DMS 273 (cell line): ENCODE data around the gene C1QL2.
A peak's percentile ranks its signal among the peaks of the same experiment; 100 is the strongest.

Source experiments
- DNase-seq: peaks from one replicate; lab custom pipeline; 2025; ENCODE audit not compliant: unreplicated experiment; lab: John Stamatoyannopoulos, UW

Gene C1QL2

GRCh38 chr2:119179991-119180390 lies 21.4 kb upstream of the C1QL2 start:
- DNase-seq = no peak

GRCh38 chr2:119179202-119179601 lies 20.7 kb upstream of the C1QL2 start:
- peak; percentile 44 for DNase-seq

GRCh38 chr2:119178776-119179175 lies 20.2 kb upstream of the C1QL2 start:
- no peak for DNase-seq

GRCh38 chr2:119177838-119178190 lies 19.3 kb upstream of the C1QL2 start:
- DNase-seq = no peak

- DNase-seq = no peak
Observed at GRCh38 chr2:119177171-119177837, 18.8 kb upstream of the C1QL2 start.

- no peak for DNase-seq
Observed at GRCh38 chr2:119175517-119175916, 17.0 kb upstream of the C1QL2 start.

GRCh38 chr2:119174993-119175347 lies 16.4 kb upstream of the C1QL2 start:
- no peak for DNase-seq

GRCh38 chr2:119174216-119174992 lies 15.9 kb upstream of the C1QL2 start:
- DNase-seq = peak; percentile 82

- DNase-seq = no peak
Observed at GRCh38 chr2:119173556-119174060, 15.1 kb upstream of the C1QL2 start.

GRCh38 chr2:119170504-119170903 lies 12.0 kb upstream of the C1QL2 start:
- no peak for DNase-seq

- DNase-seq = no peak
Observed at GRCh38 chr2:119169717-119170116, 11.2 kb upstream of the C1QL2 start.

GRCh38 chr2:119160361-119160990 lies 1.9 kb upstream of the C1QL2 start:
- no peak for DNase-seq

GRCh38 chr2:119157850-119158511 lies 570 bp downstream of the C1QL2 start:
- DNase-seq = peak; percentile 34

- no peak for DNase-seq
Observed at GRCh38 chr2:119156891-119157773, 1.4 kb downstream of the C1QL2 start.

GRCh38 chr2:119156105-119156890 lies 2.3 kb downstream of the C1QL2 start:
- DNase-seq = no peak

- no peak for DNase-seq
Observed at GRCh38 chr2:119155633-119156032, 2.9 kb downstream of the C1QL2 start.

- DNase-seq = no peak
Observed at GRCh38 chr2:119154076-119154475, 4.5 kb downstream of the C1QL2 start.

GRCh38 chr2:119149611-119150010 lies 8.9 kb downstream of the C1QL2 start:
- no peak for DNase-seq

GRCh38 chr2:119147776-119148715 lies 10.5 kb downstream of the C1QL2 start:
- DNase-seq = no peak
